HG02973 (cell line): Measurements from ENCODE around the gene RBM26.

Experiments used
- ATAC-seq: cut with Tn5 transposase; IDR thresholded peaks from one replicate; pipeline ENCODE4 v1.9.1; 2021; ENCODE audit warnings: moderate library complexity; ENCODE audit not compliant: unreplicated experiment

Gene RBM26, protein sequence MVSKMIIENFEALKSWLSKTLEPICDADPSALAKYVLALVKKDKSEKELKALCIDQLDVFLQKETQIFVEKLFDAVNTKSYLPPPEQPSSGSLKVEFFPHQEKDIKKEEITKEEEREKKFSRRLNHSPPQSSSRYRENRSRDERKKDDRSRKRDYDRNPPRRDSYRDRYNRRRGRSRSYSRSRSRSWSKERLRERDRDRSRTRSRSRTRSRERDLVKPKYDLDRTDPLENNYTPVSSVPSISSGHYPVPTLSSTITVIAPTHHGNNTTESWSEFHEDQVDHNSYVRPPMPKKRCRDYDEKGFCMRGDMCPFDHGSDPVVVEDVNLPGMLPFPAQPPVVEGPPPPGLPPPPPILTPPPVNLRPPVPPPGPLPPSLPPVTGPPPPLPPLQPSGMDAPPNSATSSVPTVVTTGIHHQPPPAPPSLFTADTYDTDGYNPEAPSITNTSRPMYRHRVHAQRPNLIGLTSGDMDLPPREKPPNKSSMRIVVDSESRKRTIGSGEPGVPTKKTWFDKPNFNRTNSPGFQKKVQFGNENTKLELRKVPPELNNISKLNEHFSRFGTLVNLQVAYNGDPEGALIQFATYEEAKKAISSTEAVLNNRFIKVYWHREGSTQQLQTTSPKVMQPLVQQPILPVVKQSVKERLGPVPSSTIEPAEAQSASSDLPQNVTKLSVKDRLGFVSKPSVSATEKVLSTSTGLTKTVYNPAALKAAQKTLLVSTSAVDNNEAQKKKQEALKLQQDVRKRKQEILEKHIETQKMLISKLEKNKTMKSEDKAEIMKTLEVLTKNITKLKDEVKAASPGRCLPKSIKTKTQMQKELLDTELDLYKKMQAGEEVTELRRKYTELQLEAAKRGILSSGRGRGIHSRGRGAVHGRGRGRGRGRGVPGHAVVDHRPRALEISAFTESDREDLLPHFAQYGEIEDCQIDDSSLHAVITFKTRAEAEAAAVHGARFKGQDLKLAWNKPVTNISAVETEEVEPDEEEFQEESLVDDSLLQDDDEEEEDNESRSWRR

DNA sequence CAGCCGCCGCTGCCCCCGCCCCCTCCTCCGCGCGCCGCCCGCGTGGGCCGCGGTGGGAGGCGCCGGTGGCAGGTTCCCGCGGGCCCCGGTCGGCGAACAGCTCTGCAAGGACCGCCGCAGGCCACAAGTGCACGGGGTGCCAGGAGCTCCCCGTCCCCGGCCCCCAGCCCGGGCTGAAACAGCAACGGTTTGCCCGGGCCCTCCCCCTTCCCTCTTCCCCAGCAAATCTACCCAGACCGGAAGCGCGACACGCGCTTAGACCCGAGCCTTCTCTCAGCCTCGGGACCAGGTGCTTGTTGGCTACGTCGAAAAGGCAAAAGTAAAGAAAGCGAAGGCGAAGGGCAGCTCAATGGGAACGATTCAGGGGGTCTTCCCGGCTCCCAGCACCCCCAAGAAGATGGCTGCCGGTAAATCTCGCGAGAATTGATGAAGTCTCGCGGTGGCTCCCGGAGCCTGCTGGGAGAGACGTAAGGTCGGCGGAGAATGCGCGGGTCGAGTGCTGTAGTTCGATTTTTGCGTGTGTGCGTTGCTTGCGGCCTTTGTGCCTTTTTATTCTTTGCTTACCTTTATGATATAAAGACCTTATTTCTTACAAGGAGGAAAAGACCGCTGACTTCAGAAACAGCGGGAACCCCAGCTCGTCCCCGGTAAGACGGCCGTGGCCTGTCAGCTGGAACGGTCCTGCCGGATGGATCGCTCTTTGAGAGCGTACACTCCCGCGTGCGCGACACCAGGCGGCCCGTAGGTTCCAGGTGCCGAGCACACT, at the start of gene RBM26:
Gene RBM26, minus strand, starts transcription at position 425 of the 766 bp plus-strand sequence. CDS start 481 bp downstream, outside the sequence.
- peak; percentile 70 for ATAC-seq

DNA sequence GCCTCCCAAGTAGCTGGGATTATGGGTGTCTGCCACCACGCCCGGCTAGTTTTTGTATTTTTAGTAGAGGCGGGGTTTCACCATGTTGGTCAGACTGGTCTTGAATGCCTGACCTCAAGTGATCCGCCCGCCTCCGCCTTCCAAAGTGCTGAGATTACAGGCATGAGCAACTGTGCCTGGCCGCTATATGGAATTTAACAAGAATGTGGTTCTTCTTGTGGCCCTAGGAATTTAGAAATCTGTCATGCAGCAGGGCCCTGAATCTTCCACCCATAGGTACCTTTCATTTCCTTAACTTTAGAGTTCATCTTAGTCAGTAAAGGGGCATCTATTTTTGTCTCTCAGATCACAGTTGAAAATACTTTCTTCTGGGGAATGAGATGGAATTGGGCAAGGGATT, 49.3 kb upstream of the RBM26 start:
- no peak for ATAC-seq

DNA sequence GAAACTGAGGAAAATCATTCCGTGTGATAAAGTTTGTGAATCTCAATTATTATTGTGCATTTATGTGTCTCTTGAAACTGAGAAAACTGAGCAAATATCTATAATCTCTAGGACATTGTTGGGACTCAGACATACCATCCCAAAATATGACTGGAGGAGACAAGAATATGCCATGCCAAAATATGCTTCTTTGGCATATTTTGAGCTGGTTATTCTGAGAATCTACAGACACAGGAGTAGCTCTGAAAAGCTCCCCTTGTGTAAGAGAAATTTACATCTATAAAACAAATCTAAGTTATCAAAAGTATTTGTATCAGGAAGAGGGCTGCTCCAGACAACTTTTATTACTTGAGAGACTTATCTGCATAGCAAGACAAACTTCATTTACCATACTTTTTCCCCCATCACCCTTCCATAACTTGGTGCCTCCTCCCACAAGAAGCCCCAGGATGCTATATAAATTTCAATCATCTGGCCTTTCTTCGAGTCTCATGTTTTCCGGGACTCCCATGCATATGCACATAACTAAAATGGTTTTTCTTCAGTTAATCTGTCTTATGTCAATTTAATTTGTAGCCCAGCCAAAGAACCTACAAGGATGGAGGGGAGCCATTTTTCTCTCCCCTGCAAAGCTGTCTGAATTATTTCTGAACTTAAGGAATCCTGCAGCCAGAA, 46.3 kb upstream of the RBM26 start:
- ATAC-seq = no peak

DNA sequence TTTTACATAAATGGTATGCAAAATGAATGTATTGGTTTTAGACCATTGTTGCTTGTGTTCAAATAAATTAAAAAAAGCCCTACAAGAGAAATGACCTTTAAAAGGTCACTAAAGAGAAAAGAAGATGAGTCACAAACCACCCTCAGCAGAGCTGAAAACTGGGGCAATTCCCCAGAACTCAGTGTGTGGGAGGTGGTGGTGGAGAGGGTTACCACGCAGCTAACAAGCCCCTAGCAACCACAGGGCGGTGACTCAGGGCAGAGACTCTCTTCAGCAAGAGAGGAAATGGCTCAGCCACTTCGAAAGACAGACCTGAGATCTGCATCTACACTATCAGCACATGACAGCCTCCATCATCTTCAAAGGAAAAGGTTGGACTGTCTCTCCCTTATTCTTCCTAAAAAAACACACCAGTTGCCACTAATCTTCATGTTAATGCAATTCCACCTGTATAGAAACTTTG, 45.5 kb upstream of the RBM26 start:
- ATAC-seq = peak; percentile 99

DNA sequence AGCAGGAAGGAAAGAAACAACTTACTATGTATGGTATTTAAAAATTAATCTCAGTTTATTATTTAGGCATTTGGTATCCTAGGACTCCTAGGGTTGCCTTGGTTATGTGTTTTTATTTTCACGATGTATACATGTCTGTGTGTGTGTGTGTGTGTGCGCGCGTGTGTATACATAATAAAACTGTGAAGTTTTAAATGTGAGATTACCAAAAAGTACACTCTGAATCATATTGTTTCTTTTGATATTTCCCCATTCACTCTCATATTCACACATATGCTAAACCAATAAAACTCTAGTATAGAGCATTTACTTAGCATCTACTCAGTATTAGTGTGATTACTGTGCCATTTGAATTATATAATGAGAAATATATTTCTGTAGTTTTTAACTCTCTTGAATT, 44.1 kb upstream of the RBM26 start:
- ATAC-seq = no peak

DNA sequence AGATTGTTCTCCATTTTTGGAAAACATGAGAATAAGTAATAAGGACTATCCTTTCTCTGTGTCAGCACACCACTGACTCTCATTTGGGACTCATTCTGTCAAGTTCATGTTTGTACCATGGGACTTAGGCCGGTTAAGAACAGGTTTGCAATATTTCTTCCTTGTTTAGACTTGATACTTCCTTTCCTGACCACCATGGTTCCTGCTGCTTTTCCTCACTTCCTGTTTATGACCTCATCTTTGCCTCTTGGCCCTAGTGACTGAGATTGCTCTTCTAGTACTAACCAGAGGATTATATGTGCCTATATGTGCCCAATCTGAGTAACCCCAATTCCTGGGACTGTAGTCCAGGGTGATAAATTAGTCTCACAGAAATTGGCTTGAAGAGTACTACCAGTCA, 42.4 kb upstream of the RBM26 start:
- ATAC-seq = no peak

DNA sequence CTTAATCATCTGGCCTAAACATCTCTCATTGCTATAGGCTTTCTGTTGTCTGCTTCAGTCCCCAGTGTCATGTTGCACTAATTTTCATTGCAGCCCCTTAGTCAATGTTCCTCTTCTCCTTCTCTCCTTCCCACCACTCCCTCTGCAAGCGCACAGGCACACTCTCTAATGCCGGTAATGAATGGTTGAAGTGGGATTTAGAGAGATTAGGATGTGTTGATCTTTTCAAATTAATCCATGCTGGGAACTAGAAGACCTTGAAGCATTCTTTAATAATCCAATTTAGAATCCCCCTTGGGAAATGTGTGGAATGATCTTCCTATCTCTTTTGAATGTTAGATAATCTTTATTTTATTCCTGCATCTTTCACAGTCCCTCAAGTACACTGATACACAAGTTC, 41.7 kb upstream of the RBM26 start:
- ATAC-seq = no peak

DNA sequence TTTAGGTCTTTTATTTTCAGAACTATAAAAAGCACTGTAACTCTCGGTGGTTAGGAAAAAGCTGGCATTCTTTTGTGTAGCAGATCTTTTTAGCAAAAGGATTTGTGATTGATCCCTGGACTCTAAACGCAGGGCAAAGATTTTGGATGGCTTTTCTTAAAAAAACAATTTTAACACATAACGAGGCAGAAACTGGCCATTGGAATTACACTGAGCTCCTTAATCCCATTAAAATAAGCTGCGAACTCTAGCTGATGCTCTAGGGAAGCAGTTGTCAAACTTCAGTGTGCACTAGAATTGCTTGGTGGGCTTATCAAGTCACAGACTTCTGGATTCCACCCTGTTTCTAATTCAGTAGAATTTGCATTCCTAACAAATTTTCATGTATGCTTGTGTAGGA, 41.1 kb upstream of the RBM26 start:
- no peak for ATAC-seq

DNA sequence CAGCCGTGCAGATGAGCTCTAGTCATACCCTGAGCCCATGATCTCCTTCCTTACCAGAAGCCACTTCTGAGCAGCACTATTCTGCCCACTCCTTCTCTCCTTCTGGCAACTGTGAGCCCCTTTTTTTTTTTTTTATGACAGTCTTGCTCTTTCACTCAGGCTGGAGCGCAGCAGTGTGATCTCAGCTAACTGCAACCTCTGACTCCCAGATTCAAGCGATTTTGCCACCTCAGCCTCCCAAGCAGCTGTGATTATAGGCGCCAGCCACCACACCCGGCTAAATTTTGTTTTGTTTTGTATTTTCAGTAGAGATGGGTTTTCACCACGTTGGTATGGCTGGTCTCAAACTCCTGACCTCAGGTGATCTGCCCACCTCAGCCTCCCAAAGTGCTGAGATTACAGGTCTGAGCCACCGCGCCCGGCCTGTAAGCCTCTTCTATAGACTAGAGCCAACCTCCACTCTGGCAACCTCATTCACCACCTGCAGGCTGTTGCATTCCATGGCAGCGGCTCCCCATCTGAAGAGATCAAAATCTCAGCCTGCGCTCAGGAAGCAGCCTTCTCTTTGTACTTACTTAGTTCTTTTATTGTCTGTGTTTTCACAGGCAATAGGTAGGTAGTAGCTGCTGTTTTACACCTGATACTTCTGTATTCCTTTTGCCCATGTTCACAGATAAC, 40.1 kb upstream of the RBM26 start:
- ATAC-seq = no peak

DNA sequence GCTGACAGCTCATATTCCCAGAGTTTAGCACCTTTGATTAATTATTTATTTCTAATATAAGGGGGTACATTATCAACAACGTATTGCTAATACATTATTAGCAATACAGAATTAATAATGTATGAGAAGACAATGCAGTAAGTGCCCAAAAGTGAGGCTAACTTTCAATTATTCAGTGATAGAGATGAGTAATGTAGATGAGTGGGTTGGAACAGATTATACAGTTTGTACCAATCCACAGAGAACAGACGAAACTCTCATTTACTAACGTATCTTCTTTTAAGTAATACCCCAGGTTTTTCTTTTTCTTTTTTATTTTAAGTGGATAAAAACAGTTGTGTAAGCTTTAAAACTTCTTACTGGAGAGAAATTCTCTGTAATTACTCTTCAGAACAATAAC, 36.7 kb upstream of the RBM26 start:
- no peak for ATAC-seq

DNA sequence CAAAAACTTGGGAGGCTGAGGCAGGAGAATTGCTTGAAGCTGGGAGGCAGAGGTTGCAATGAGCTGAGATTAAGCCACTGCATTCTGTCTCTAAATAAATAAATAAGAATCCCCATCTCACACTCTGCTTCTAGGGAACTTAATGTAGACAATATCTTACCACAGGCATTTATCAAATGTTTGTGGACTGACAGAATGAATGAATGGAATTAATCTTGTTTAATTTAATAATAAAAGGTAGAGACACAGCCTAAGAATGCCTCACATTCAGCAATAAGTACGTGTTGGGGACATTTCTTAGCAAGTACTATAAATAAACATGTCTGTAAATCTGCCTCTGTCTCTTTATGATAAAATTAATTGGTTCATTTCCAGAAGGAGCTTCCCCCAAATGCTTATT, 36.2 kb upstream of the RBM26 start:
- no peak for ATAC-seq

DNA sequence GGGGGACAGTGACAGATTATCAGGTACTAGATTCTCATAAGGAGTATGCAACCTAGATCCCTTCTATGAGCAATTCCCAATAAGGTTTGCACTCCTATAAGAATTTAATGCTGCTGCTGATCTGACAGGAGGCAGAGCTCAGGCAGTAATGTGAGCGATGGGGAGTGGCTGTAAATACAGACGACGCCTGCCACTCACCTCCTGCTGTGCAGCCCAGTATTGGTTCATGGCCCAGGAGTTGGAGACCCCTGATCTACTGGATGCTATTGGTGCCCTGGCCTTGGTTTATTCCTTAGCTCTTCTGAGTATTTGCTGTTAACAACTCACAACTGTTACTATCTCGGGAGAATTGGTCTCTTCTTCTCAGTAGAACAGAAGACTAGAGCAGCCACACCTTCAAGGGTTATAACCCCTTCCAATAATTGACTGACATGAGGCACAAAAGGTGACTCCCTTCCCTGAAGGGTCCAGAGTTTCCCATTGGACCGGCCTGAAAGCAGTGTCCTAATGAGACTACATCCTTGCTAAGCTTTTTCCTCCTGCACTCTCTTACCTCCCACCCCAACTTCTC, 35.0 kb upstream of the RBM26 start:
- no peak for ATAC-seq

DNA sequence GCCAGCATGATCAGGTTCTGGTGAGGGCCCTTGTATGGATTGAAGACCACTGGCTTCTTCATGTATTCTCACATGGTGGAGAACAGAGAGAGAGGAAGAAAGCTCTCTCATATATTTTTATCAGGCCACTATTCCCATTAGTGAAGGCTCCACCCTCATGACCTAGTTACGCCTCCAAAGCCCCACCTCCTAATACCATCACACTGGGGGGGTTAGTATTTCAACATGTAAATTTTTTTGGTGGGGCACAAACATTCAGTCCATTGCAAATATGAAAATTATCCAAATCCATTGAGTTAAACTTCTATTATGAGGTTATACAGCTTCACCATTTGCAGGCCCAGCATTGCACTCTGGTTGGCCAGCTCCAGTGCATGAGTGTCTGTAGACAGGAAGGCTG, 33.2 kb upstream of the RBM26 start:
- no peak for ATAC-seq

DNA sequence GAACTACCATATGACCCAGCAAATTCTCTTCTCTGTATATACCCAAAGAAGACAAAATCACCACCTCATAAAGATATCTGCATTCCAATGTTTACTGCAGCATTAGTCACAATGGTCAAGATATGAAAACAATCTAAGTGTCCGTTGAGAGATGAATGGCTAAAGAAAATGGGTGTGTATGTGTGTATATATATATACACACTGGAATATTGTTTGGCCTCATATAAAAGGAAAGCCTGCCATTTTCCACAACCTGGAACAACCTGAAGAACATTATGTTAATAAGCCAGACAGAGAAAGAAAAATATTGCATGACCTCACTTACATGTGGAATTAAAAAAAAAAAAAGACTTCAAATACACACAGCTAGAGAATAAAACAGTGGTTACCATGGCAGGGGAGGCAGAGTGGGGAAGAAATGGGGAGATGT, 29.5 kb upstream of the RBM26 start:
- ATAC-seq = no peak

DNA sequence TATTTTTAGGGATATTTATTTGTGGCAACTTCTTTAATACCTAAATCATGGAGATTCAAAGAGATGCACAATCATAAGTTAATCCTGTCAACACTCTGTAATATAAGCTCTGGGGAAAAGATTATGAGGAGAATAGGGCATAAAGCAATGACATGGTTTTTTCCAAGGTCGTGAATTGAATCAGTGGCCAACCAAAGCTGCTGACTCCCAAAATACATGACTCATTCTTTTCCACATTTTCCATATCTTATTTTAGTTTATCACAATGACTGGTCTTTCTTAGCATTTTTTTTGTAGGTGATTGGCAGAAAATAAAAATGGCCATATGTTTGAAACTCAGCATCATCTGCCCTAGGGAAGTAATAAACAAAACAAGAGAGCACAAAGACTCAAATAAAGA, 28.5 kb upstream of the RBM26 start:
- no peak for ATAC-seq

DNA sequence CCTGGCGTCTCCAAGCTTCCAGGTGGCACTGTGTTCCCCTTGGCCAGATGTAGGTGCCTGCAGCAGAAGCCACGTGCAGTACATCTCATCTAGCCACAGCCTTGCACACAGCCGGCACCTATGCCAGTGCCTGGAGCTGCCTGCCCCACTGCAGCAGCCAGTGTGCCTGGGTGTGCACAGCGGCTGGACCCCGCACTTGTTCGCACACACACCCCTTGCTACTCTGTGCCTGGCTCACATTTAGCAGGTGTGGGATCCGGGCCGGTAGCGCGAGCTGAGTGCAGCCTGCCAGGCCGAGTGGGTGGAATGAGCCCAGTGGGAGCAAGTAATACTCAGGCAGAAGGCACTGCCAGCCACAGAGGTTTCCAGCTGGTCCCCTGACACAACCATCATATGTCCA, 26.9 kb upstream of the RBM26 start:
- ATAC-seq = no peak

DNA sequence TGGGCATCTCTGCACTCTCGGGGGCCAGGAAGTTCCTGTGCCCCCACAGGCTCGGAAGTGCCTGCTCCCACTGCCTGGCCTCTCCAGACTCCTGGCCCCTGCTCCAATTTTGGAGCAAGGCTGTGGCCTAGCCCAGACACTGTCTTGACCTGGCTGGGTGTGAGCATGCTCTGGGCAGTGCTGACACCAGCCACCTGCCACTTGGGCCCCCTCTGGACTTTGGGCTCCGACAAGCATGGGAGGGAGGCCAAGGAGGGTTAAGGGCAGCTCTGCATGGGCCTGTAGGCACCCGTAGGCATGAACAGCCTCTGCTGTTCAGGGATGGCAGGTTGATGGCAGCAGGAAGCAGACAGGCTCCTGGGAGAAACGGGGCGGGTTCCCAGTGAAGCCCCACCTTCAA, 26.0 kb upstream of the RBM26 start:
- no peak for ATAC-seq

DNA sequence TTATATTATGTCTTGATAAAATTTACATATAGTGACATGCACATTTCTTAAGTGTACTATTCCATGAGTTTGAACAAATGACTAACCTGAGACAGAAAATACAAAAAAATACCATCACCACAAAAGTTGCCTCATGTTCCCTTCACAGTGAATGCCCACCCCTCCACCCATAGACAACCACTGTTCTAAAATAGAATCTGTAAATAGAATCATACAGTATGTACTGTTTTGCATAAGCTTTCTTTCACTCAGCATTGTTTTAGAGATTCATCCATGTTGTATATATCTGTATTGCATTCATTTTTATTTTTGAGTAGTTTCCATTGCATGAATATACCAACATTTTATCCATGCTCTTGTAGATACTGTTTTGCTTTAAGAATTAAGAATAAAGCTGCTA, 23.3 kb upstream of the RBM26 start:
- no peak for ATAC-seq

DNA sequence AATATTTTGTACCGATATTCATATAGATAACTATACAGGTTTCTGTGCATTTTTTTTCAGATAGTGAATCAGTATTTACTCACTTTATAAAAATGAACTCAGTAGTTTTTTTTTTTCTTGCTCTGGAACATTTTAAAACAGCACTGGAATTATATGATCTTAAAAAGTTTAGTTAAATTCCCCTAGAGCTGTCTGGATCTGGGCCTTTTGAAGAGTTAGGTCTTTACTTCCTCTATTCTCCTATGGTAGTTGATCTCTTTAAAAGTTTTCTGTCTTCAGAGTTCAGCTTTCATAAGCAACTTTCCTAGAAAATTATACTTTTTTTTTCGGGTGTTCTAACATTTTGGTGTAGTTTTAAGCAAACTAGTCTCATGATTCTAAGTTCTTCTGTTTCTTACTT, 21.8 kb upstream of the RBM26 start:
- no peak for ATAC-seq

DNA sequence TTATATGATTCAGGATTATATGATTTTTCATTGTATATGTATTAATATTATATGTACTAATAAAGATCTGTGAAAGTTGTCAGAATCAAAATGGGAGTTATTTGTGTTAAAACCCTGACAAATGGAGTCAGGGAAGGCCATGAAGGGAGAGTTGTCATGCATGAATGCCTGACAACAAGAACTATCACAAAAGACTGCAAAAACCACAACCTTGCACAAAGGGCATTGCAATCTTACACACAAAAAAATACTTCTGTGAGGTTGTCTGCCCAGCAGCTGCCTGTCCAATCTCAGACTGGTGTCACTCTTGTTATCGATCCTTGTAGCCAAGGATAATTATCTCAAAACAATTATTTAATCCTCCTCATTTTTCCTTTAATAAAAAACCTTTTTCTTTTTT, 21.2 kb upstream of the RBM26 start:
- no peak for ATAC-seq
